MV-4-11 (cell line): ENCODE results near the gene TTPAL.

Experiments used
- DNase-seq: peaks from one replicate; lab custom pipeline; 2025; lab: John Stamatoyannopoulos, UW

The TTPAL gene

GRCh38 chr20:44540834-44541233 is 65.2 kb downstream of the TTPAL start:
- no peak for DNase-seq

GRCh38 chr20:44541992-44542391 is 66.3 kb downstream of the TTPAL start:
- no peak for DNase-seq

GRCh38 chr20:44542890-44543289 is 67.2 kb downstream of the TTPAL start:
- DNase-seq, result peak; percentile 86

GRCh38 chr20:44543358-44543757 is 67.7 kb downstream of the TTPAL start:
- no peak for DNase-seq
